Kasumi-1 (cell line): ENCODE data around the gene TECR.

Experiments
- DNase-seq, 2 experiments: peaks; one replicate each; lab custom pipeline; 2025; lab: John Stamatoyannopoulos, UW

Gene TECR

GRCh38 chr19:14507704-14508542, 21.5 kb upstream of the TECR start:
- no peak for DNase-seq

- DNase-seq, result peak; percentile 29 to 33
Observed at GRCh38 chr19:14510311-14511228, 18.8 kb upstream of the TECR start.

GRCh38 chr19:14511229-14511593, 18.2 kb upstream of the TECR start:
- DNase-seq, result no peak

GRCh38 chr19:14512406-14512961, 16.9 kb upstream of the TECR start:
- DNase-seq, result no peak

- DNase-seq, result no peak
Observed at GRCh38 chr19:14514215-14514863, 15.1 kb upstream of the TECR start.

GRCh38 chr19:14515501-14516047, 13.8 kb upstream of the TECR start:
- no peak for DNase-seq

GRCh38 chr19:14516048-14516534, 13.3 kb upstream of the TECR start:
- DNase-seq, result no peak

- peak in 1 of 2 experiments; percentile 17 for DNase-seq
Observed at GRCh38 chr19:14516746-14517438, 12.5 kb upstream of the TECR start.

- DNase-seq, result no peak
Observed at GRCh38 chr19:14517446-14517839, 12.0 kb upstream of the TECR start.

GRCh38 chr19:14517840-14518505, 11.4 kb upstream of the TECR start, which contains the start of gene DNAJB1:
Gene DNAJB1, minus strand, starts transcription at chr19:14518397. Its CDS starts 48 bp downstream, at chr19:14518349.
- peak; percentile 55 to 57 for DNase-seq

- DNase-seq, result no peak
Observed at GRCh38 chr19:14519245-14519859, 10.0 kb upstream of the TECR start.

GRCh38 chr19:14519860-14520407, 9.5 kb upstream of the TECR start:
- no peak for DNase-seq

GRCh38 chr19:14520543-14520942, 8.9 kb upstream of the TECR start:
- DNase-seq, result no peak

- no peak for DNase-seq
Observed at GRCh38 chr19:14525729-14526128, 3.7 kb upstream of the TECR start.

GRCh38 chr19:14526423-14526822, 3.0 kb upstream of the TECR start:
- no peak for DNase-seq

GRCh38 chr19:14528419-14529253, 758 bp upstream of the TECR start:
- no peak for DNase-seq

GRCh38 chr19:14530005-14530348, 583 bp downstream of the TECR start:
- DNase-seq, result peak; percentile 49 to 61

GRCh38 chr19:14530506-14530905, 1.1 kb downstream of the TECR start:
- DNase-seq, result no peak

GRCh38 chr19:14533450-14533849, 4.1 kb downstream of the TECR start:
- DNase-seq, result no peak
